Activated T-cell treated with anti-CD3 and anti-CD28 coated beads, Interleukin-2, amount 50 U/mL, for 72 hours (primary cell): ENCODE measurements around the gene EPAS1. TPM values are rescaled to one million over a fixed set of nuclear protein-coding genes. Genes with fewer than 3 reads are reported as not detected.

Experiments
- ATAC-seq, 2 donors: fragments of 150-1000 bp; cut with Tn5 transposase; replicated peaks in 1 of 2; 2 replicates each; pipeline ENCODE4 v1.10.0; 2021; ENCODE audit warnings: moderate library complexity in 2 of 2, mild to moderate bottlenecking in 1 of 2
- DNase-seq, 2 donors: peaks; one replicate each; pipeline ENCODE4 v3.0.0; 2021 to 2022; ENCODE audit warnings: mixed read lengths in 1 of 2
- H3K27ac Mint-ChIP-seq: one replicate; pipeline ENCODE4 v1.8.0; 2022; ENCODE audit warnings: mild to moderate bottlenecking, moderate library complexity, mixed read lengths
- H3K27me3 Mint-ChIP-seq: one replicate; pipeline ENCODE4 v1.8.0; 2022; ENCODE audit warnings: low read depth, mixed read lengths
- H3K36me3 Mint-ChIP-seq, 2 donors: one replicate each; pipeline ENCODE4 v1.8.0; 2022; ENCODE audit warnings: mixed read lengths in 2 of 2, mild to moderate bottlenecking in 1 of 2; ENCODE audit not compliant: insufficient read depth in 2 of 2
- H3K4me1 Mint-ChIP-seq: one replicate; pipeline ENCODE4 v1.8.0; 2022; ENCODE audit warnings: low read depth, mixed read lengths
- H3K4me3 Mint-ChIP-seq, 2 donors: one replicate each; pipeline ENCODE4 v1.8.0; 2022; ENCODE audit warnings: mild to moderate bottlenecking in 2 of 2, mixed read lengths in 2 of 2, moderate library complexity in 2 of 2
- H3K9me3 Mint-ChIP-seq, 2 donors: one replicate each; pipeline ENCODE4 v1.8.0; 2022; ENCODE audit warnings: mixed read lengths in 2 of 2
- total RNA-seq, 2 donors: library from RNA; stranded (reverse); gene quantifications; one replicate each; pipeline ENCODE4 v1.2.3, GENCODE V29; 2022

The EPAS1 gene
- total RNA-seq, 2 donors from 2014 or later, result 50.8 to 219 TPM

- no peak for ATAC-seq
- DNase-seq, result no peak
- Mint-ChIP-seq H3K4me1 (no peaks in the 10 kb centered on the region), H3K36me3 (no peaks in the 10 kb centered on the region), H3K27me3 (no peaks in the 10 kb centered on the region), H3K27ac (no peak overlapping the region), H3K9me3 (no peaks in the 10 kb centered on the region), H3K4me3 (no peak overlapping the region)
These were observed 105.7 kb downstream of the EPAS1 start for GRCh38 chr2:46402874-46403273.

- no peaks in the 10 kb centered on the region for H3K9me3 Mint-ChIP-seq
- no peak overlapping the region for H3K27ac Mint-ChIP-seq
- H3K36me3 Mint-ChIP-seq, result no peaks in the 10 kb centered on the region
- no peaks in the 10 kb centered on the region for H3K27me3 Mint-ChIP-seq
- no peak for DNase-seq
- no peak overlapping the region for H3K4me3 Mint-ChIP-seq
- no peaks in the 10 kb centered on the region for H3K4me1 Mint-ChIP-seq
- no peak for ATAC-seq
These were observed 107.1 kb downstream of the EPAS1 start for GRCh38 chr2:46404181-46404759.

- ATAC-seq, result no peak
These were observed 110.7 kb downstream of the EPAS1 start for GRCh38 chr2:46407852-46408455.

GRCh38 chr2:46409756-46410155 is 112.5 kb downstream of the EPAS1 start:
- Mint-ChIP-seq H3K36me3 (peaks cover under 1 to 2% of the 10 kb centered on the region in 2 donors), H3K9me3 (peaks cover 0 to under 1% of the 10 kb centered on the region in 2 donors), H3K4me1 (no peaks in the 10 kb centered on the region), H3K27ac (no peak overlapping the region), H3K4me3 (no peak overlapping the region), H3K27me3 (no peaks in the 10 kb centered on the region)
- ATAC-seq, result no peak
- DNase-seq, result no peak

More at GRCh38 chr2:46407852-46408455, 110.7 kb downstream of the EPAS1 start:
- no peaks in the 10 kb centered on the region for H3K36me3 Mint-ChIP-seq
- no peaks in the 10 kb centered on the region for H3K9me3 Mint-ChIP-seq
- no peak overlapping the region for H3K4me3 Mint-ChIP-seq
- no peak overlapping the region for H3K27ac Mint-ChIP-seq
- H3K27me3 Mint-ChIP-seq, result no peaks in the 10 kb centered on the region
- H3K4me1 Mint-ChIP-seq, result no peaks in the 10 kb centered on the region
- DNase-seq, result no peak

- H3K4me3 Mint-ChIP-seq, result no peak overlapping the region
- no peaks in the 10 kb centered on the region for H3K27me3 Mint-ChIP-seq
- no peak for ATAC-seq
- no peaks in the 10 kb centered on the region for H3K4me1 Mint-ChIP-seq
- H3K9me3 Mint-ChIP-seq, result peaks cover 2 to 4% of the 10 kb centered on the region in 2 donors
- no peak overlapping the region for H3K27ac Mint-ChIP-seq
- no peak for DNase-seq
- H3K36me3 Mint-ChIP-seq, result peaks cover 5% of the 10 kb centered on the region in 2 donors
These were observed 113.4 kb downstream of the EPAS1 start for GRCh38 chr2:46410273-46411244.

GRCh38 chr2:46411245-46411641 is 114.0 kb downstream of the EPAS1 start:
- peaks cover 2 to 4% of the 10 kb centered on the region in 2 donors for H3K9me3 Mint-ChIP-seq
- no peak overlapping the region for H3K27ac Mint-ChIP-seq
- DNase-seq (no peak), ATAC-seq (no peak)
- H3K36me3 Mint-ChIP-seq, result peaks cover 5 to 7% of the 10 kb centered on the region in 2 donors
- no peak overlapping the region for H3K4me3 Mint-ChIP-seq
- no peaks in the 10 kb centered on the region for H3K27me3 Mint-ChIP-seq
- H3K4me1 Mint-ChIP-seq, result no peaks in the 10 kb centered on the region

- no peaks in the 10 kb centered on the region for H3K4me1 Mint-ChIP-seq
- no peak overlapping the region for H3K27ac Mint-ChIP-seq
- H3K27me3 Mint-ChIP-seq, result no peaks in the 10 kb centered on the region
- H3K9me3 Mint-ChIP-seq, result peaks cover 2 to 5% of the 10 kb centered on the region in 2 donors
- no peak overlapping the region for H3K4me3 Mint-ChIP-seq
- DNase-seq (no peak), ATAC-seq (no peak)
- H3K36me3 Mint-ChIP-seq, result peaks cover 5 to 10% of the 10 kb centered on the region in 2 donors
These were observed 114.8 kb downstream of the EPAS1 start for GRCh38 chr2:46411985-46412384.

- no peak for DNase-seq
- no peak overlapping the region for H3K27ac Mint-ChIP-seq
- H3K36me3 Mint-ChIP-seq, result peaks cover 7 to 22% of the 10 kb centered on the region in 2 donors
- H3K9me3 Mint-ChIP-seq, result peaks cover 10% of the 10 kb centered on the region in 2 donors
- H3K27me3 Mint-ChIP-seq, result no peaks in the 10 kb centered on the region
- H3K4me3 Mint-ChIP-seq, result no peak overlapping the region
- no peak for ATAC-seq
- no peaks in the 10 kb centered on the region for H3K4me1 Mint-ChIP-seq
These were observed 115.9 kb downstream of the EPAS1 start for GRCh38 chr2:46413111-46413510.

- Mint-ChIP-seq H3K4me3 (no peak overlapping the region), H3K9me3 (peaks cover 10 to 13% of the 10 kb centered on the region in 2 donors)
- no peak for DNase-seq
These were observed 116.4 kb downstream of the EPAS1 start for GRCh38 chr2:46413631-46414030.

GRCh38 chr2:46414701-46415100 is 117.5 kb downstream of the EPAS1 start:
- no peak overlapping the region for H3K4me3 Mint-ChIP-seq
- peaks cover 10 to 17% of the 10 kb centered on the region in 2 donors for H3K9me3 Mint-ChIP-seq
- DNase-seq (no peak), ATAC-seq (no peak)
- H3K27me3 Mint-ChIP-seq, result no peaks in the 10 kb centered on the region
- H3K4me1 Mint-ChIP-seq, result no peaks in the 10 kb centered on the region
- H3K27ac Mint-ChIP-seq, result no peak overlapping the region
- H3K36me3 Mint-ChIP-seq, result peaks cover 13 to 26% of the 10 kb centered on the region in 2 donors

More at GRCh38 chr2:46413631-46414030, 116.4 kb downstream of the EPAS1 start:
- Mint-ChIP-seq H3K27me3 (no peaks in the 10 kb centered on the region), H3K4me1 (no peaks in the 10 kb centered on the region), H3K36me3 (peaks cover 11 to 24% of the 10 kb centered on the region in 2 donors), H3K27ac (no peak overlapping the region)
- ATAC-seq, result no peak

- Mint-ChIP-seq H3K27ac (no peak overlapping the region), H3K36me3 (peaks cover 15 to 26% of the 10 kb centered on the region in 2 donors), H3K4me3 (no peak overlapping the region), H3K27me3 (no peaks in the 10 kb centered on the region), H3K4me1 (peaks cover 1% of the 10 kb centered on the region), H3K9me3 (peaks cover 10 to 19% of the 10 kb centered on the region in 2 donors)
- no peak for DNase-seq
- no peak for ATAC-seq
These were observed 119.1 kb downstream of the EPAS1 start for GRCh38 chr2:46416280-46416679.

GRCh38 chr2:46416739-46417403 is 119.7 kb downstream of the EPAS1 start:
- peaks cover 4% of the 10 kb centered on the region for H3K4me1 Mint-ChIP-seq
- no peaks in the 10 kb centered on the region for H3K27me3 Mint-ChIP-seq
- no peak for DNase-seq
- no peak overlapping the region for H3K27ac Mint-ChIP-seq
- no peak for ATAC-seq
- no peak overlapping the region for H3K4me3 Mint-ChIP-seq
- peaks cover 10 to 20% of the 10 kb centered on the region in 2 donors for H3K9me3 Mint-ChIP-seq
- peaks cover 15 to 26% of the 10 kb centered on the region in 2 donors for H3K36me3 Mint-ChIP-seq
